K562 treated with DMSO at 1 percent for 12 hours (cell line): Measurements from ENCODE around the gene SCYGR6. TPM values are rescaled to one million over a fixed set of nuclear protein-coding genes. Genes with fewer than 3 reads are reported as not detected.

Experiments used
- total RNA-seq: library from RNA; unstranded; fragments of 300-600 nt; gene quantifications from 2 replicates; pipeline ENCODE4 v1.2.3, GENCODE V29; 2022; ENCODE audit not compliant: insufficient read depth

Gene SCYGR6
- not detected in 2 replicates for total RNA-seq

GRCh38 chr2:227724394-227725039, at the start of gene SCYGR6:
Gene SCYGR6 (minus strand): TSS chr2:227724757. CDS start chr2:227724757, 0 bp downstream.

GRCh38 chr2:227745594-227745993, 21.0 kb upstream of the SCYGR6 start, which contains the start of gene SCYGR8:
Gene SCYGR8 (plus strand): TSS chr2:227745894. CDS start chr2:227745894, 0 bp downstream.

GRCh38 chr2:227728035-227728434, 3.5 kb upstream of the SCYGR6 start, which contains the start of gene SCYGR7:
Gene SCYGR7 (plus strand): TSS chr2:227728335. CDS start chr2:227728335, 0 bp downstream.

GRCh38 chr2:227717687-227718567, 6.6 kb downstream of the SCYGR6 start, which contains the start of gene SLC19A3:
Gene SLC19A3 (minus strand): TSS chr2:227718028. CDS start chr2:227702318, 15,710 bp downstream.

Other genes with a start within 250 kb of the SCYGR6 start
- not detected in 2 replicates for gene SCYGR2, start 125.9 kb downstream of the SCYGR6 start, total RNA-seq
- not detected in 2 replicates for gene SCYGR3, start 109.9 kb downstream of the SCYGR6 start, total RNA-seq
- not detected in 2 replicates for gene SCYGR4, start 107.3 kb downstream of the SCYGR6 start, total RNA-seq
- gene SCYGR5, start 58.0 kb downstream of the SCYGR6 start, total RNA-seq, result not detected in 2 replicates
- not detected in 2 replicates for gene SLC19A3, start 6.7 kb downstream of the SCYGR6 start, total RNA-seq
- gene SCYGR7, start 3.6 kb upstream of the SCYGR6 start, total RNA-seq, result not detected in 2 replicates
- not detected in 2 replicates for gene SCYGR8, start 21.1 kb upstream of the SCYGR6 start, total RNA-seq
- gene CCL20, start 89.1 kb upstream of the SCYGR6 start, total RNA-seq, result not detected in 2 replicates
- not detected in 2 replicates for gene DAW1, start 146.9 kb upstream of the SCYGR6 start, total RNA-seq